Measurements from ENCODE around the gene ANKRD10. TPM values are rescaled to one million over a fixed set of nuclear protein-coding genes. Genes with fewer than 3 reads are reported as not detected.

ANKRD10 gene
- total and polyA plus RNA-seq, 2 donors (not counting 3 experiments of a cell fraction or from before 2014, with no cell fraction given), result 44.5 to 94.1 TPM

GRCh38 chr13:110922506-110922905 is 7.6 kb upstream of the ANKRD10 start:
- H3K27ac ChIP-seq (ENCODE audit: insufficient read depth, low read depth, low read length), result no peak overlapping the region
- H3K36me3 ChIP-seq (ENCODE audit: control insufficient read depth in 2 of 2, extremely low read depth in 1 of 2, insufficient read depth in 2 of 2, low read length in 2 of 2), result no peaks in the 10 kb centered on the region
- H3K4me3 ChIP-seq (replicated peaks in 1 of 3; ENCODE audit: insufficient read depth in 1 of 3, low read depth in 1 of 3, low read length in 3 of 3), result no peak overlapping the region
- BruUV-seq (replicated peaks), result no TSS peak
- DNase-seq (ENCODE audit: low read depth, low spot score) (no peak), FAIRE-seq (no peak)
- no peaks in the 10 kb centered on the region for H3K4me1 ChIP-seq (ENCODE audit: control insufficient read depth, extremely low read depth, insufficient read depth, low read length)
- H3K4me2 ChIP-seq (ENCODE audit: insufficient read depth, low read length), result no peak overlapping the region
- no peak overlapping the region for H3K9ac ChIP-seq (replicated peaks; ENCODE audit: extremely low read depth, insufficient read depth, low read length)
- H4K20me1 ChIP-seq (replicated peaks; ENCODE audit: control insufficient read depth, extremely low read depth, insufficient read depth, low read length), result no peaks in the 10 kb centered on the region
- CTCF ChIA-PET, result no interaction called here
- dilution Hi-C loops (cut with MboI; ENCODE audit: extremely low pct_ligation_motif_present, low sequenced_read_pairs), result no loop called here
- POLR2A ChIA-PET, result no interaction called here
- H3K9me1 ChIP-seq (replicated peaks; ENCODE audit: control insufficient read depth, extremely low read depth, insufficient read depth, low read length), result no peaks in the 10 kb centered on the region
- TF ChIP-seq EZH2 (IDR thresholded peaks at IDR 0.05; ENCODE audit: borderline replicate concordance, low read depth, low read length, severe bottlenecking), result peak; percentile 34
- TF ChIP-seq FOS (IDR thresholded peaks at IDR 0.05; ENCODE audit: borderline replicate concordance, insufficient read depth, low read length), result no peak
- peaks cover 29 to 30% of the 10 kb centered on the region in 2 experiments for H3K27me3 ChIP-seq (ENCODE audit: control insufficient read depth in 2 of 2, insufficient read depth in 2 of 2, low read length in 2 of 2)
- intact Hi-C loops (cut with micrococcal nuclease), result no loop called here
- no peak overlapping the region for H2AFZ ChIP-seq (ENCODE audit: low read depth, low read length)
- H3K9me3 ChIP-seq (replicated peaks; ENCODE audit: control insufficient read depth, insufficient read depth, low read length), result no peaks in the 10 kb centered on the region
- no peaks in the 10 kb centered on the region for H3K79me2 ChIP-seq (ENCODE audit: control insufficient read depth, insufficient read depth, low read length)

- no TSS peak for BruUV-seq (replicated peaks)
- intact Hi-C loops (cut with micrococcal nuclease), result no loop called here
- DNase-seq (ENCODE audit: low read depth, low spot score), result no peak
- H3K4me1 ChIP-seq (ENCODE audit: control insufficient read depth, extremely low read depth, insufficient read depth, low read length), result no peaks in the 10 kb centered on the region
- TF ChIP-seq POLR2AphosphoS5 (IDR thresholded peaks at IDR 0.05; ENCODE audit: insufficient read depth, low read depth, low read length) (no peak), CTCF (IDR thresholded peaks at IDR 0.05; ENCODE audit: extremely low read depth in 1 of 2, insufficient read depth in 1 of 2, low read depth in 1 of 2, low read length in 2 of 2) (no peak), JUN (IDR thresholded peaks at IDR 0.05; ENCODE audit: borderline replicate concordance, insufficient read depth, insufficient read length, low read depth) (no peak), MYC (IDR thresholded peaks at IDR 0.05; ENCODE audit: low read depth, low read length) (no peak), MAX (IDR thresholded peaks at IDR 0.05; ENCODE audit: insufficient read depth, insufficient read length) (no peak), EZH2 (IDR thresholded peaks at IDR 0.05; ENCODE audit: borderline replicate concordance, low read depth, low read length, severe bottlenecking) (no peak), FOS (IDR thresholded peaks at IDR 0.05; ENCODE audit: borderline replicate concordance, insufficient read depth, low read length) (no peak), GATA2 (IDR thresholded peaks at IDR 0.05; ENCODE audit: insufficient read depth, insufficient read length, low read depth, low read length) (no peak), POLR2A (IDR thresholded peaks at IDR 0.05; ENCODE audit: low read depth, low read length) (no peak)
- no peak overlapping the region for H3K9ac ChIP-seq (replicated peaks; ENCODE audit: extremely low read depth, insufficient read depth, low read length)
- H3K79me2 ChIP-seq (ENCODE audit: control insufficient read depth, insufficient read depth, low read length), result no peaks in the 10 kb centered on the region
- no peaks in the 10 kb centered on the region for H3K9me1 ChIP-seq (replicated peaks; ENCODE audit: control insufficient read depth, extremely low read depth, insufficient read depth, low read length)
- CTCF ChIA-PET, result no interaction called here
- no peak overlapping the region for H3K27ac ChIP-seq (ENCODE audit: insufficient read depth, low read depth, low read length)
- no peak overlapping the region for H3K4me3 ChIP-seq (replicated peaks in 1 of 3; ENCODE audit: insufficient read depth in 1 of 3, low read depth in 1 of 3, low read length in 3 of 3)
- H3K4me2 ChIP-seq (ENCODE audit: insufficient read depth, low read length), result no peak overlapping the region
- dilution Hi-C loops (cut with MboI; ENCODE audit: extremely low pct_ligation_motif_present, low sequenced_read_pairs), result no loop called here
- peaks cover 25 to 28% of the 10 kb centered on the region in 2 experiments for H3K27me3 ChIP-seq (ENCODE audit: control insufficient read depth in 2 of 2, insufficient read depth in 2 of 2, low read length in 2 of 2)
- no peaks in the 10 kb centered on the region for H3K36me3 ChIP-seq (ENCODE audit: control insufficient read depth in 2 of 2, extremely low read depth in 1 of 2, insufficient read depth in 2 of 2, low read length in 2 of 2)
- H4K20me1 ChIP-seq (replicated peaks; ENCODE audit: control insufficient read depth, extremely low read depth, insufficient read depth, low read length), result no peaks in the 10 kb centered on the region
- no peak overlapping the region for H2AFZ ChIP-seq (ENCODE audit: low read depth, low read length)
- POLR2A ChIA-PET, result no interaction called here
- no peaks in the 10 kb centered on the region for H3K9me3 ChIP-seq (replicated peaks; ENCODE audit: control insufficient read depth, insufficient read depth, low read length)
- FAIRE-seq, result no peak
Observed at GRCh38 chr13:110921695-110922094, 6.8 kb upstream of the ANKRD10 start.

Data from endothelial cell of umbilical vein (primary cell).